HG03460 (cell line): ENCODE measurements around the gene ALDH3A1.

ENCODE experiments used
- ATAC-seq: cut with Tn5 transposase; IDR thresholded peaks from one replicate; pipeline ENCODE4 v1.9.1; 2021; ENCODE audit not compliant: unreplicated experiment

ALDH3A1 gene

GRCh38 chr17:19742495-19742894 lies 5.6 kb downstream of the ALDH3A1 start:
- ATAC-seq = no peak

GRCh38 chr17:19741832-19742457 lies 6.2 kb downstream of the ALDH3A1 start:
- no peak for ATAC-seq

- ATAC-seq = no peak
Observed at GRCh38 chr17:19740933-19741332, 7.2 kb downstream of the ALDH3A1 start.

GRCh38 chr17:19739241-19740201 lies 8.6 kb downstream of the ALDH3A1 start:
- no peak for ATAC-seq

- no peak for ATAC-seq
Observed at GRCh38 chr17:19738757-19739156, 9.3 kb downstream of the ALDH3A1 start.

- no peak for ATAC-seq
Observed at GRCh38 chr17:19738073-19738449, 10.0 kb downstream of the ALDH3A1 start.

- ATAC-seq = no peak
Observed at GRCh38 chr17:19737305-19738072, 10.6 kb downstream of the ALDH3A1 start.

GRCh38 chr17:19736071-19736470 lies 12.0 kb downstream of the ALDH3A1 start:
- no peak for ATAC-seq

- ATAC-seq = no peak
Observed at GRCh38 chr17:19733953-19734526, 14.1 kb downstream of the ALDH3A1 start.

- no peak for ATAC-seq
Observed at GRCh38 chr17:19731626-19732025, 16.5 kb downstream of the ALDH3A1 start.

- ATAC-seq = no peak
Observed at GRCh38 chr17:19730843-19731242, 17.3 kb downstream of the ALDH3A1 start.

- no peak for ATAC-seq
Observed at GRCh38 chr17:19729900-19730299, 18.2 kb downstream of the ALDH3A1 start.

GRCh38 chr17:19728084-19728495 lies 20.0 kb downstream of the ALDH3A1 start:
- no peak for ATAC-seq

- ATAC-seq = no peak
Observed at GRCh38 chr17:19727501-19728078, 20.5 kb downstream of the ALDH3A1 start.

GRCh38 chr17:19726631-19727376 lies 21.3 kb downstream of the ALDH3A1 start:
- ATAC-seq = no peak

- ATAC-seq = no peak
Observed at GRCh38 chr17:19725486-19725885, 22.6 kb downstream of the ALDH3A1 start.

GRCh38 chr17:19724501-19725420 lies 23.3 kb downstream of the ALDH3A1 start:
- no peak for ATAC-seq

GRCh38 chr17:19723964-19724363 lies 24.1 kb downstream of the ALDH3A1 start:
- ATAC-seq = no peak
